Vagina (tissue), 2 donors: Measurements from ENCODE around the gene ST8SIA2.

Experiments
- CTCF ChIP-seq, 3 experiments: fragments of 450-650 bp in 2 of 3; fragments of 200-600 bp in 1 of 3; sonication (generic) in 1 of 3; IDR thresholded peaks; one replicate each; pipeline ENCODE4 v1.5.1; 2017 to 2019; ENCODE audit warnings: antibody characterized with exemption in 3 of 3, mild to moderate bottlenecking in 2 of 3, moderate library complexity in 2 of 3
- POLR2AphosphoS5 ChIP-seq, 2 donors: sonication (generic); formaldehyde crosslinking; IDR thresholded peaks; one replicate each; pipeline ENCODE4 v1.9.0; 2017; ENCODE audit warnings: antibody characterized with exemption in 2 of 2, mild to moderate bottlenecking in 2 of 2, low read depth in 1 of 2; ENCODE audit not compliant: insufficient read depth in 1 of 2

GRCh38 chr15:92405942-92406341, 12.3 kb downstream of the ST8SIA2 start:
- TF ChIP-seq CTCF (IDR thresholded peaks at IDR 0.05) (no peak), POLR2AphosphoS5 (IDR thresholded peaks at IDR 0.05; ENCODE audit: insufficient read depth in 1 of 2, low read depth in 1 of 2) (no peak)
